HG03108 (cell line): ENCODE measurements around the gene OXSR1.
"Not testable (repeated sequence)": the region's sequence is repeated elsewhere in the genome, so short reads cannot be mapped to it uniquely, and the experiment has no call there.

Experiments
- ATAC-seq: cut with Tn5 transposase; IDR thresholded peaks from one replicate; pipeline ENCODE4 v1.9.1; 2021; ENCODE audit warnings: moderate library complexity; ENCODE audit not compliant: unreplicated experiment

Gene OXSR1

DNA sequence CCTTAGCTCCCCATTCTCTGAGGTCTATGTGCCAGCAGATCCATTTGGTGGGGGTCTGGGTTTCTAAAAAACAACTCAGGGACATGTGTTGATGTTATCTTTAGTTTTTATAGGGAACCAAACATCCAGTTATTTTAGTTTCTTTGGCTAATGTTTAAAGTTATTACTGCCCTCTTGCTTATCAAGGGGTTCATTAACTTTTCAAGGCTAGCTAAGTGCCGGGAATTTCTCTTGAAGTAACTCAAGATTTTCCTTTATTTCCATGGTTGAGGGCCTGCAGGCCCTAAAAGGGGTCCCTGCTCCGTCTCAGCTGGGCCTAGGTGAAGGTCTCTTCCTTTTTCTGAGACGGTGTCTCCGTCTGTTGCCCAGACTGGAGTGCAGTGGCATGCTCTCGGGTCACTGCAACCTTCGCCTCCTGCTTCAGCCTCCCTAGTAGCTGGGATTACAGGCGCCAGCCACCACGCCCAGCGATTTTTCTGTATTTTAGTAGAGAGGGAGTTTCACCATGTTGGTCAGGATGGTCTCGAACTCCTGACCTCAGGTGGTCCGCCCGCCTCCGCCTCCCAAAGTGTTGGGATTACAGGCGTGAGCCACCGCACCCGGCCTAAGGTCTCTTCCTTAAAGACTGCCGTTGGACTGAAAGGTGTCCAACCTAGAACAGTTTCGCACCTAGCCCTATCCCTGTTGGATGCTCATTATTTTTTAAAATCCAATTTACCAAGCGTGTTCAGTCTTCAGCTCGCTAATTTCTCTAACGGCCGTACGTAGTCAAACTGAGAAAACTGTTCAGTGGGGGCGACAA, 1.3 kb upstream of the OXSR1 start:
- ATAC-seq: no peak

DNA sequence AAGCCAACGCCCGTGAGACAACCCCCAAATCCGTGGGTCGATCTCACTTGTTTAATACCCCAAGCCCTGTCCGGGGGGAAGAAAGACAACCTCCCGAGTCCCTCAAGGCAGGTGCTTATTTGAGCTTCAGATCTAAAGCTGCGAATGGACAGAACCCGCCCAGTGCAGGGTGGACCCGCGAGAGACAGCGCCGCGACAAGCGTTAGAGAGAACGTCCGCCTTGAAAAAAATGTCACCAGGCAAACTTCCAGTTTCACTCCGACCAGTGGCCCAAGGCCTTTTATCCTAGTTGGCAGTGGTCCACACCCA, 740 bp upstream of the OXSR1 start:
- no peak for ATAC-seq

DNA sequence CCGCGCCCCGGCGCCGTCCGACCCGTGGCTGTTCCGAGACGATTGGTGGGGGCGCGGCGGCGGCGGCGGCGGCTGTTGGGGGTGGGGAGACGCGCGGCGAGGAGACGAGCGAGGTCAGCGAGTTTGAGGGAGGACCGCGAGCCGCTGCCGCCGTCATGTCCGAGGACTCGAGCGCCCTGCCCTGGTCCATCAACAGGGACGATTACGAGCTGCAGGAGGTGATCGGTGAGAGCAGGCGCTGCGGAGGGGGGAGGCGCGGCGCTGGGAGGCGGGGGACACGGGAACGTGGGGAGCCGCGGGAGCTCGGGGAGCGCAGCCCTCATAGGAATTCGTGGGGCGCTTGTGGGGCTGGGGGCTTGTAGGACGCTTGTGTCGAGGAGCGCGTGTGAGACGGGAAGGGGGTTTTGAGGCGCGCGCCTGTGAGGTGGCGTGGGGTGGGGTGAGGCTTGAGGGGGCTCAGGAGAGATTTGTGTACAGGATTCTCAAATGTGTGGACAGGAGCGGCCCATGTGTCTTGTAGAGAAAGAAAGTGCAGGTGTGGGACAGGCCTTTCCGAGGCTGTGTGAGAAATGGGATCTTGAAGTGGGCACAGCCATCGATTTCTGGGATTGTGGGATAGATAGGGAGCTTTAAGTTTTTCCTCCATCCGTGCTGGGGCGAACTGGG, 518 bp downstream of the OXSR1 start:
- ATAC-seq: no peak

DNA sequence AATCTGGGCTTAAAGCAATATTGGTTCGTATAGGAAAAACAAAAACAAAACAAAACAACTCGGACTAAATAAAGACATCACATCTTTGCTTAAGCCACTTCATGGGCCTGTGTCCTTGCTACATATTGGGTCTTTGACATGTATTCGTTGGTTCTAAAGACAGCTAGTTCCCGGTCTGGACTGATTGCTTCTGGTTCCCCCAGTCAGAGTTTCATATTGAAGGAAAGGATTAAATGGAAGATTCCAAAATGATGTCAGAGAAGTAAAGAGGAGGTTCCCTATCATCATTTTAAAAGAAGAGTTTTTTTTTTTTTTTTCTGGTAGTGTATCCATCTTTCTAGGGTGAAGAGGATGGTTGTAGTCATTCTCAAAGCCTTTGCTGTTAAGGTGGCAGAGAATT, 2.3 kb downstream of the OXSR1 start:
- no peak for ATAC-seq

DNA sequence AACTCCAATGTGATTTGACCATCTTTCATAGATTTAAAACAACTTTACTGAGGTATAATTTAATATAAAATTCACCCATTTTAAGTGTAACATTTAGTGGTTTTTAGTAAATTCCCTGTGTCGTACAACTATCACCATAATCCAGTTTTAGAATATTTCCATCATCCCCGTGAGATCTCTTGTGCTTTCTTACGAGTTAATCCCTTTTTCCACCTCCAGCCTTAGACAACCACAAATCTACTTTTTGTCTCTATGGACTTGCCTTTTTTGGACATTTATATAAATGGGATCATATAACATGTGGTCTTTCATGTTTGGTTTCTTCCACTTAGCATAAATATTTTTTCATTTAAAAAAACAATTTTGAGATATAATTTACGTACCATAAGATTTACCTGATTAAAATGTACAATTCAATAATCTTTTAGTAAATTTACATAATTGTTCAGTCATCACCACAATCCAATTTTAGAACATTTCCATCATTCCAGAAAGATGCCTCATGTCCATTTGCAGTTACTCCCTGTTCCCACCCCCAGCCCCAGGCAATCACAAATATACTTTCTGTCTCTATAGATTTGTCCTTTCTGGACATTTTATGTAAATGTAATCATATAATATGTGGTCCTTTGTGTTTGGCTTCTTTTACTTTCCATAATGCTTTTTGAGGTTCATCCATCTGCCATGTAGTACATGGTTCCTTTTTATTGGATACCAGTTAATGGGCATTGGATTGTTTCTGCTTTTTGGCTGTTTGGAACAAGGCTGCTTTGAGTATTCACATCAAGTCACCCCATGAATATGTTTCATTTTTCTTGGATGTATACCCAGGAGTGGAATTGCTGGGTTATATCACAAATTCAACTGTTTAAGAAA, 3.1 kb downstream of the OXSR1 start:
- ATAC-seq: no peak

DNA sequence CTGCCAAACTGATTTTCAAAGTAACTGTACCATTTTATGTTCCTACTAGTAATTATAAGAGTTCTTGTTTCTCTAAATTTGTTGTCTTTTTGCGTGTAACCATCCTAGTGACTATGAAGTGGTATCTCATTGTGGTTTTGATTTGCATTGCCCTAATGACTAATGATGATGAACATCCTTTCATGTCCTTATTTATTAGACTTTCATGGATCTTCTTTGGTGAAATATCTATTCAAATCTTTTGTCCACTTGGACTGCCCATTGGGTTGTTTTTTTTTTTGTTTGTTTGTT, 3.6 kb downstream of the OXSR1 start:
- no peak for ATAC-seq

DNA sequence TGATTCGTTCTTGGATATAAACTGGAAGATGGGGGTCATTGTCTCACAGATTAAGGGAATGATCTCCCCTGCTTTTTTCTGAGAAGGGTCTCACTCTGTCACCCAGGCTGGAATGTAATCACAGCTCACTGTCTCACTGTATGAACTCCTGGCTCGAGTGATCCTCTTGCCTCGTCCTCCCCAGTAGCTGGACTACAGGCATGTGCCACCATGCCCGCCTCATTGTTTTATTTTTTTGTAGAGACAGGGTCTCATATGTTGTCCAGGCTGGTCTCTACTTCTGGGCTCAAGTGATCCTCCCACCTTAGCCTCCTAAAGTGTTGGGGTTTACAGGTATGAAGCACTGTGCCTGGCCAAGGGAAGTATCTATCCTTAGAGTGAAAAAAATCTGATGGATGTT, 5.4 kb downstream of the OXSR1 start:
- ATAC-seq: no peak

DNA sequence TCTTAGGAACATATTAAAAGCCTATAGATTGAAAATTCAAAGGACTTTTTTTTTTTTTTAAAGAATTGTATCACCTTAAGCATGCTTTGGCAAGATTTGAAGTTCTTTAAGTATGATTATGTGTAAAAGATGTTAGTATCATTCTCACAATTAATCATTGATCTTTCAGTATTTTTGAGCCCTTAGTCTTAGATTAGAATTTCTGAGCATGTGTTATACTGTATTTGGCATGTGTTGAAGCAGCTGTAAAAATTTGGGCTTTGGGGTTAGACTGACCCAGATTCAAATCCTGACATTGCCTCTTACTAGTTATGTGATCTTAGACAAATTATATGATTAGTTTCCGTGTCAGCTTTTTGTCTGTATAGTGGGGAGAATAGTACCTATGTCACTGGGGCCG, 6.3 kb downstream of the OXSR1 start:
- no peak for ATAC-seq

DNA sequence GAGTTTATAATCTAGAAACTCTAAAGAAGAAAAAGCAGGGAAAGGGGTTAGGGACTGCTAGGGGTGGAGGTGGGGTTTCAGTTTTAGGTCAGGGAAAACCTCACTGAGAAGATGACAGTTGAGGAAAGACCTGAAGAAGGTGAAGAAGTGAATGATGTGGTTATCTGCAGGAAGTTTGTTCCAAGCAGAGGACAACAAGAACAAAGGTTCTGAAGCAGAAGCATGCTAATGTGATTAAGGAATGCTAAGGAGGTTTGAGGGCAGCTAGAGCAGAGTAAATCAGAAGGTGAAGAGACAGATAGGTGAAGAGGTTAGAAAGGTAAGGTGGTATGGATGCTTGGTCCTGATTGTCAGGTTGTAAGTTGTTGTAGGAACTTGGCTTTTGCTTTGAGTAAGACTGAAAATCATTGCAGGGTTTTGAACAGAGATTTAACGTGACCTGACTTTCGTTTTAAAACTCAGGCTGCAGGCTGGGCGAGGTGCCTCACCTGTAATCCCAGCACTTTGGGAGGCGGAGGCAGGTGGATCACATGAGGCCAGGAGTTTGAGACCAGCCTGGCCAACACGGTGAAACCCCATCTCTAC, 8.6 kb downstream of the OXSR1 start:
- no peak for ATAC-seq

DNA sequence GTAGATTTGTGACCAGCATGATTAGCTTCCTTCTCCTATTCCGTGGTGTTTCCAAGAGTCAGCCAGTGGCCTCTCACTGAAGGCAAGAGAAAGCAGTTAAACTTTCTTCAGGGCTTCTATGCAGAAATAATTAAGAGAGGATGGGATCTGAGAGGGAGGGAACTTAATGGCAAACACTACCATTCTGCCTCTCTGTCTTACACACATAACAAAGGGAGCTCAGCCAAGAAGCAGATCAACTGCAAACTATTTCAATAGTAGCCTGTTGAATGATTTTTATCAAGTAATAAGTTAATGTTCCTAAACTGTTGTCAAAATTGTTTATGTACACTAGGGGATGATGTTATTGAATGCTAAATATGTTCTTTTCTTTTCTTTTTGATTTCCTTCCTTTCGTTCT, 11.8 kb downstream of the OXSR1 start:
- no peak for ATAC-seq

DNA sequence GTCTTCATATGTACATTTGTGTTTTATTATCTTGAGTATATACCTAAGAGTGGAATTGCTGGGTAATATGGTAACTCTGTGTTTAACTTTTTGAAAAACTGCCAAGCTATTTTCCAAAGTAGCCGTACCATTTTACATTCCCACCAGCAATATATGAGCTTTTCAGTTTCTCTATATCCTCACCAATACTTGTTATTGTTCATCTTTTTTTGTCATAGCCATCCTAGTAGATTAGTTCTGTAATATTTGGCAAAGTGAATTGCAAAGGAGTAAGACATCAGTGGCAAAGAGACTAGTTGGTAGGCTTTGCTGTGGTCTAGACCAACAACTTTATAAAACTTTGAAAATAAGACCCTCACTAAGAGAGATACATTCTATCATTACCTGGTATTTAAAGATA, 21.4 kb downstream of the OXSR1 start:
- ATAC-seq: no peak

DNA sequence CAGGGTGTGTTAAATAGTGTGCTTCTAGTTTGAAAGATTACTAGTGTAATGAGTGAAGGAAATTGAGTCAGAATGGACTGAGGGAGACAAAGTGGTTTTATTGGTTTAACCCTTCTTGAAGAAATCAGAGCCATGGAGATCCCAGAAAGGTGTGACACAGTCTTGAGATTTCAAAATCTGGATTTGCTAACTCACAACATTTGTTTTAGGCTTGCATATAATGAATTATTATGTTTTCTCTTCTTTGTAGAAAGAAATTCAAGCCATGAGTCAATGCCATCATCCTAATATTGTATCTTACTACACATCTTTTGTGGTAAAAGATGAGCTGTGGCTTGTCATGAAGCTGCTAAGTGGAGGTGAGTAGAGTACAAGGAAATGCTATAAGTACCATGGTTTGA, 25.1 kb downstream of the OXSR1 start:
- no peak for ATAC-seq

DNA sequence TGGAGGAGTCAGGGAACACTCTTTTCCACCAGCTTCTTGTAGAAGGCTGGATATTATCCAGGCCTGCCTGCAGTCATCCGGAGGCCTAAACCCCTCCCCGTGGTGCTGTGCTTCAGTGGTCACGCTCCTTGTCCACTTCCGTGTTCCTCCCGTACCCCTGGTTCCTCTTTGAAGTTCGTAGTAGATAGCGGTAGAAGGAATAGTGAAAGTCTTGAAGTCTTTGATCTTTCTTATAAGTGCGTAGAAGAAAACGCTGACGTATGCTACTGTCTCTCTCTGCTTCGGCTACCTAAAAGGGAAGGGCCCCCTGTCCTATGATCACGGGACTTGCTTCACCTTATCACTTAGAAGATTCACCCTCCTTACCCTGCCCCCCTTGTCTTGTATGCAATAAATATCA, 37.6 kb downstream of the OXSR1 start:
- not testable (repeated sequence) for ATAC-seq

DNA sequence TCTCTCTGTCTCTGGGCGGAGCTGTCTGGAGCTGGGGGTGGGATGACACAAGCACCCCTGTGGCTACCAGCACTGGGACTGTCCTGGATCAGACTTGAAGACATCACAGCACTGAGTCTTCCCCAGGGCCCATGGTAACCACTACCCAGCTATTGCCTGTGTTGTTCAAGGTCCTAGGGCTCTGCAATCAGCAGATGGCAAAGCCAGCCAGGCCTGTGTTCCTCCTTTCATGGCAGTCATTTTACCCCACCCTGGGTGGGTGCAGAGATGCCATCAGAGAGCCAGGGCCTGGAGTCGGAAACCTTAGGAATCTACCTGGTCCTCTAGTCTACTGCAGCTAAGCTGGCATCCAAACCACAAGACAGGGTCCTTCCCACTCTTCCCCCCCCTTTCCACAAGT, 38.4 kb downstream of the OXSR1 start:
- no peak for ATAC-seq

DNA sequence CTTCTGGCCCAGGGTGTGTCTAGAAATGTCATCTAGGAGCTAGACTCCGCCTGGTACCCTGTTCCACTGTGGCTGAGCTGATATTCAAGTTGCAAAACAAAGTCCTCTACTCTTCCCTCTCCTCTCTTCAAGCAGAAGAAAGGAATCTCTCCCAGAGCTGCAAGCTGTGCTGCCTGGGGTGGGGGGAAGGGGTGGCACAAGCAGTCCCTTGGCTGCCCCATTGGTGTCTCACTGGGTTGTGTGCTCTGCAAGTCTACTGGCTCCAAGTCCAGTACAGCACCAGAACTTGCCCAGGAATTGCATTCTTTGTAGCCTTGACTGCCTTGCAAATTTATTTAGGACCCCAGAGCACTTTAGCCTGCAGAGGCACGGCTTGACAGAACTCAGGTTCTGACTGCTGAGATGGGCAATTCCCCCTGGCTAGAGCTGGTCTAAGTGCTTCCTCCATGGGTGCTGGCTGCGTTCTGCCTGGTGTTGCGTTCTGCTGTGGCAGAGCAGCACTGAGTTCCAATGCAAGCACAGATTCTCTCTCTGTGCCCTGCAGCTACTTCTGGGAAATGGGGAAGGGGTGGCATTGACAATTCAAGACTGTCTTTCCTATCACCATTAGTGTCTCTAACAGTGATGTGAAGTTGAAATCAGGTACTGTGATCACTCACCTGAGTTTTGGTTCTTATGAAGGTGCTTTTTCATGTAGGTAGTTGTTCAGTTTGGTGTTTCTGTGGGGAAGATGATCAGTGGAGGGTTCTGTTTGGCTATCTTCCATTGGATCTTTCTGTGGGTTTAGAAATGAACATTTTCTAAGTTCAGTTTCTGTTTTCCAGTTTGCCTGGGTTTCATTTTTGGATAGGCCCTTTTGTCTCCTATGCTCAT, 39.5 kb downstream of the OXSR1 start:
- ATAC-seq: no peak

DNA sequence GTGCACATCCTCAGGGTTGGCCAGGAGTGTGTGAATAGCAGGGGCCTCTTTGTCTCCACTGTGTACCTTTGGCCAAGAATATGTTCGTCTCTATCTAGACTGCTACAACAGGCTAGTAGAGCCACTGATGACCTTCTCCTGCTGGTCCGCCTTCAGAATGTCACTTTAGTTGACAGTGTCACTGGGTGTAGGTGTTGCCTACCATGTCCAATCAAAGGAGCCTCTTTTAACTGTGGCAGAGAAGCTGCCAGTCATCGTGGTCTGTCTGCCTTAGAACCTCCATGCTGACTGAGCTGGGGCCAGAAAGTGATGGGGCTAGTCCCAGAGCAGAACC, 40.1 kb downstream of the OXSR1 start:
- ATAC-seq: no peak

DNA sequence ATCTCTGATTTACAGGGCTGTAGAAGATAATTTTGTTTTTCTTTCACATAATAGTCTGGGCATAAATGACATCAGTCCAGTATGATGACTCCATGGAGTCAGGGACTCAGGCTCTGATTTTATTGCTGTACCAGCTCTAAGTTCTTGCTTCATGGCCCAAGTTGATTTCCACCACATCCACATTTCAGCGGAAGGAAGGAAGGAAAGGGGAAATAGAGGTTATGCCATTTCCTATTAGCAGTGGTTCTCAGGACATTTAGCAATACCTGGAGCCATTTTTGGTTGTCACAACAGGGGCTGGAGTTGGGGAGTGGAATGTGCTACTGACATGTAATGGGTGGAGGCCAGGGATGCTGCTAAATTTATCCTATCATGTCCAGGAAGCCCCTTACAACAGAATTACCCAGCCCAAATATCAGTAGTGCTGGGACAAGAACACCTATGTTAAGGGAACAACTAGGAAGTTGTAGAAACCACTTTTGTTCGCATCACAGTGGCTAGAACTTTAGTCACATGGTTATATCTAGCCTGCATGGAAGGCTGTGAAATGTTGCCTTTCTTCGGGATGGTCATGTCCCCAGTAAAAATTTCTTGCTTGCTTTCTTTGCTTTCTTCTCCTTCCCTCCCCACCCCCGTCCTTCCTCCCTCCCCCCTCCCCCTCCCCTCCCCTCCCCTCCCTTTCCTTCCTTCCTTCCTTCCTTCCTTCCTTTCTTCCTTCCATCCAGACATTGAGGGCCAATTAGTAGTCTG, 42.1 kb downstream of the OXSR1 start:
- ATAC-seq: no peak

DNA sequence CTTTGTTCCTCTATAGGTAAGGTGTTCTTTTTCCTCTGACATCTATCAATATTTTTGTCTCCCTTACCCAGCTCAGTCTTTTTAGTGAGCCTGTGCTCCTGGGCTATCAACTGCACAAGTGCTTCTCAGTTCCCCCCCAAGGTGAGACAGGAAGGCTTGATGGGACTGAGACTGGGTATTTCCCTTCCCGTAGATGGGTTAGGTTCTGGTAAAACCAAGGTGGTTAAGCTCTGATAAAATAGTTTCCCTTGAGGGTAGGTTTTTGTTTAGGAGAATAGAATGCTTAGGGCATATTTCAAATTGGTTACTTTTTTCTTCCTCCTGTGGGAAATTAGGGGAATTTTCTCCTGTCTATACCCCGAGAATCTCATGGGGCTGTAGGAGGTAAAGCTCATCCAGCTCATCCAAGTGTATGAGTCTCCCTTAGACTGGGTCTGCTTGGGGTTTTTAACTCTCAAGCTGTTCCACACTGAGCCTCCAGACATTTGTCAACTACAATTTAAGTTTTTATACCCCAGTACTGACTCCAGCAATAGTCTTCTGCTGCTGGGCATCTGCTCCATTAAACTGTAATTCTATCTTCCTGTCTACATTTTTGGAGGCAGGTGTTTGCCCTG, 44.9 kb downstream of the OXSR1 start:
- ATAC-seq: peak; percentile 72

DNA sequence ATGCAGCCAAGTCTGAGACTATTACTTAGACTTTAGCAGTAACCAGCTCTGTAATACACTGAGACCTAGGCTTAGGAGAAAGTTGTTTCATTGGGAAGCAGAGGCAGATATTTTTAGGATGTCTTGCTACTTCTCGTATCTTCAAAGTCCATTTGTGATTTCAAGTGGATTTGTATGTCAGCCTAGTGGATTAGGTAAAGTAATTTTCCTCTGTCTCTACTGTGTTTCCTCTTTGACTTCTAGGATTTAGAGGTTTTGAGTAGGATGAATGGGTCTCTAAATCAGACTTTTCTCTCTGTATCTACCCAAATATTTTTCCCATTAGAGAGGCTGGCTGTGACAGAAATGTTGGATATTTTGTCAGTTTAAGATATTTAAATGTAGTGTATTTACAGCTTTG, 46.8 kb downstream of the OXSR1 start:
- ATAC-seq: no peak

DNA sequence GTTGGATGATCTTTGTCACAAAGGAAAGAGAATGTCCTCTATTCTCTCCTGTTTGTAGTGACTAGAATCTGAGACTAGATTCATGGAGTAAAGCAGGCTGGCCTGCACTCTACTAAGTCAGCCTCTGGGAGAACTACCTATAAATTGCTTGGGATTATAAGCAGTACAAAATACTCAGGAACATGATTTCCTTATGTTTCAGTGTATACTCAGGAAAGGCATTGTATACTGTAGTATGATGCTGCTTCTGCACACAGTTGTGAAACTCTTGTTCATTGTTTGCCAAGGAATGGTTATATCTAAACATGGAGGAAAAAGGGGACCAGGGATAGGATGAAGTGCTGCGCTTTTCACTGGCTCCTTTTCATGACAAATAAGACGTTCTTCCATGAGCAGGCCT, 49.2 kb downstream of the OXSR1 start:
- no peak for ATAC-seq
